ENCODE data around the gene ANKRD55.
"Not testable (repeated sequence)": the region's sequence is repeated elsewhere in the genome, so short reads cannot be mapped to it uniquely, and the experiment has no call there.

The ANKRD55 gene

GRCh38 chr5:56083286-56083854 is 149.8 kb downstream of the ANKRD55 start:
- no peak for DNase-seq (ENCODE audit: low spot score)
- FAIRE-seq = no peak

DNA sequence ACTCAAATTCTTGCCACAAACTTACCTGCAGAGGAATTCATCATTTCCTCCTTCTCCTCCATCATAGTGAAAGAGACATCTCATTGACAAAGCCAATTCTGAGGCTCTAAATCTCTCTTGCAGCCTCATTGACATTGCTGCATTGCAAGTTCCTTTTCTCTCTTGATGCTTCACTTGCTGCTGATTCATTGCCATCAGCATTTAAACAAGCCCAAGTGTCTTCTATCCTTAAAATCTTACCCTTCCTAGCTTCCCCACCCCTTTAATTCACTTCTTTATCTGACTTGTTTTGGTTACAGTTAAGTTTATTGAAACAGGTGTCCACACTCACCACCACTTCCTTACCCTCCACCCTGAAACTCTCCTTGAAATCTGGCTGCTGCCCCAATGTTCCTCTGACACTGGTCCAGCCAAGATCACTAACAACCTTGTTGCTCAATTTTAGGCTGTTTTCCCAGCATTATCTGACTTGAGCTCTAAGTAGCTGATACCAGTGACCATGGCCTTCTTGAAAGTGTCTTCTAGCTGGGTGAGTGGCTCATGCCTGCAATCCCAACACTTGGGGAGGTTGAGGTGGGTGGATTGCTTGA is 152.0 kb downstream of the ANKRD55 start:
- not testable (repeated sequence) for DNase-seq (ENCODE audit: low spot score)
- peak; percentile 35 for FAIRE-seq

DNA sequence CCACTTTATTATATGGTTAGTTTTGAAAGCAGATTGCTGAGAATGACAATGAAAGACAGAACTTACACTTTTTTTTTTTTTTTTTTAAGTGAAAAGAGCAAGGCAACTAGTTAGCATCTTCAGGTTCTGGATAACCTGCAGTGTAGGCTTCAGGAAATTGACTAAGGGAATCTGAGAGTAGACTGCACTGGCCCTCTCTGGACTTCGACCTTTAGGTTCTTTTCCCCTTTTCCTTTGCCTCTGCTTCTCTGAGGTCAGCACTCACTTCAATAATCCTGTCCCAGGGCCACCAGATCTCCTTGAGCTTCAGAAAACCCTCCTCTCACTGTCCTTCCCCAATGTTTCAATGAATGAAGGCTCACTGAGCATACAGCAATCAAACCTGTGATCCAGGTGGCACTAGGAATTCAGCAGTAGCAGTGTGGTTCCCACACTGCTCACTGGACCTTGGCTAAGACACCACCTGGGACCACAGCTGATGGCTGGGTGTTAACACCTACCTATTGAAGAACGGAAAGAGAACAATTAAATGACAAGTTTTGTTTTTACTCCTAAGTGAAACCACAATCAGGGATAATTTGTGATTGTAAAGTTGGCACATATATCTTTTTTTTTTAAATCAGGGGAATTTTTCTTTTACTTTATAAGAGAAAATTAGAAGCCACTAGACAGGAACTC is 152.6 kb downstream of the ANKRD55 start:
- DNase-seq (ENCODE audit: low spot score) (no peak), FAIRE-seq (no peak)

- not testable (repeated sequence) for FAIRE-seq; DNase-seq (ENCODE audit: low spot score)
Observed at GRCh38 chr5:56079157-56079500, 154.0 kb downstream of the ANKRD55 start.

DNA sequence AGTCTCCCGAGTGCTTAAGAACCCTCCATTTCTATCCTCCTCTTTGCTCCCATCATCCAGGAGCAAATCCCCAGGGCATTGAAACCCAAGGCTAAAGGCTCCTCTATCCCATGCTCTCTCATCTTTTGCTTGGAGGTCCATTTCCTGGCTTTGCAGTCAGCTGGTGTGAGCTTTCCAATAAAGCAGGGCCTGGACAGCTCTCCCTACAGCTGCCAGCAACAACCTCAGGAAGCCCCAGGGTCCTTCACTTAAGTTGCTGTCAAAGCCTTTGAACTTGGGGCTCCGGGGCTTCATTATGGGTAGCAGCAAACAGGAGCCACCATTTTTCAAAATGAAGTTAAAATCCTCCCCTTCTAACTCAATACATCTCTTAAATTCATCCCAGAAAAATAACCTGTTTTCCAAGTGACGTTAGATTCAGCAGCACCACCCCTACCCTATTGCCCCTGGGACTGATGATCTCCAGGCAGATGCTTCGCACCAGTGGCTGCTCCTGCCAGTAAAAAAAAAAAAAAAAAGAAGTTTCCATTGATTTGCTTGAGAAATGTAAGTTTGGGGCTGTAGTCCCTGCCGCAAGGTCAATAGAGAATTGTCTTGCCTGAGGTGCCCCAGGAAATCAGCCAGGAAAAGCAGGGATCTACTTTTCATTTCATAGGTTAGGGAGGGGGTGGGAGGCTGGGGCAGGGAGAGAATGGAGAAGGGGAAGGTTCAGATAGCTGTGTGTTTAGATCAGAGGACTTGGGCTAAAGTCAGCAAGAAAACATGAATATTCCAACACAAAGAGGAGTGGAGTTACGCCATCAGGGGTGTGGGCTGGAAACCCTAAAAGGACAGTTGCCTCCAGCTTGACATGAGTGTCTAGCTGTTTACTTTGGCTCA is 154.6 kb downstream of the ANKRD55 start:
- DNase-seq (ENCODE audit: low spot score) (no peak), FAIRE-seq (no peak)

DNA sequence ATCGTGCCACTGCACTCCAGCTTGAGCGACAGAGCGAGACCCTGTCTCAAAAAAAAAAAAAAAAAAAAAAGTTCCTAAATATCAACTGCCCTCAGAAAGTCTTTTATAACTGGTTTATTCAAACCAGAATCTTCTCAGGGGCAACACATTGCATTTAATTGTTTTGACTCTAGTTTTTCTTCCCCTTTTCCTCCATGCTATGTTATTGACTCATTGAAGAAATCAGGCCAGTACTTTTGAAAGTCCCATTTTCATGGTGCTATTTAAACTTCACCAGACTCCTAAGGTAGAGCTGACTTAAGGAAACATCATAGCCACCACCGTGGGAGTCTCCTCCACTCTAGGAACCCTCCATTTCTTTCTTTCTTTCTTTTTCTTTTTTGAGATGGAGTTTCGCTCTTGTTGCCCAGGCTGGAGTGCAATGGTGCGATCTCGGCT is 155.3 kb downstream of the ANKRD55 start:
- FAIRE-seq (no peak), DNase-seq (ENCODE audit: low spot score) (no peak)

- DNase-seq (ENCODE audit: low spot score) = no peak
- no peak for FAIRE-seq
Observed at GRCh38 chr5:56076486-56076885, 156.6 kb downstream of the ANKRD55 start.

- FAIRE-seq (no peak), DNase-seq (ENCODE audit: low spot score) (no peak)
Observed at GRCh38 chr5:56075361-56075760, 157.8 kb downstream of the ANKRD55 start.

DNA sequence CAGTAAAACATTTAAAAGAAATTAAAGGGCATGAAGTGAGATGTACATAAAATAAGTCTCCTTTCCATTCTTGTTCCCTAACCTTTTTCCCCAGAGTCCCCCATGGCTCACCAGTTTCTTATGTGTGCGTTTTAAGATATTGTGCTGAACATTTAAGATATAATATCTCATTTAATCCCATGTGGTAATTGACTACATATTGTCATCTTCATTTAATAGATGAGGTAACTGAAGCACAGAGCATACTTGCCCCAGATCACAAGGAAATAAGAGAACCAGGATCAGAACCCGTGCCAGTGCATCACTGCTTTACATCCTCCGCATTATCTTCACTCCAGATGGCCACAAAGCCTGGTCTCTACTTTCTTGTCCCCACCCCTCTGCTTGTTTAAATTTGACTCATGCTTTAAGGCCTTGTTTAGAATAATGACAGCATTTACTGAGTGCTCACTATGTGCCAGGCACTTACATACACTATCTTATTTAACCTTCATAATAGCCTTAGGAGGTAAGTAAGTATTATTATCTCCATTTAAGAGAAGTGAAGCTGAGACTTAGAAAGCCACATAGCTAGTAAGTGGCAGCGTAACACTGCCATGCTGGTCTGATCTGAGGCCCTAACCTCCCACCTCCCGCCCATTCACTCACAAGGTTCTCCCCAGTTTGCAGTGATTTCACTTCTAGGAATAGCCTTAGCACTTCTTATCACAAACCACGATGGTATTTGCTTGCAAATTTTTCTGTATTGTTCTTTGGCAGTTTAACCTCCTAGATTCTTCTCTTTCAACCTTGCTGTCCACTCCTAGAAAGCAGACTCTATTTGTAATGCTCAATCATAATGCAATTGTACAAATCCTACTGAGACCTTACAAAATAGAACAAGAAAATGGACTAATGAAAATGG is 160.0 kb downstream of the ANKRD55 start:
- FAIRE-seq (no peak), DNase-seq (ENCODE audit: low spot score) (no peak)

- FAIRE-seq = no peak
Observed at GRCh38 chr5:56071470-56071869, 161.7 kb downstream of the ANKRD55 start.

GRCh38 chr5:56070851-56071465 is 162.2 kb downstream of the ANKRD55 start:
- DNase-seq (ENCODE audit: low spot score) (no peak), FAIRE-seq (no peak)

More at GRCh38 chr5:56071470-56071869, 161.7 kb downstream of the ANKRD55 start:
- DNase-seq (ENCODE audit: low spot score) = no peak

DNA sequence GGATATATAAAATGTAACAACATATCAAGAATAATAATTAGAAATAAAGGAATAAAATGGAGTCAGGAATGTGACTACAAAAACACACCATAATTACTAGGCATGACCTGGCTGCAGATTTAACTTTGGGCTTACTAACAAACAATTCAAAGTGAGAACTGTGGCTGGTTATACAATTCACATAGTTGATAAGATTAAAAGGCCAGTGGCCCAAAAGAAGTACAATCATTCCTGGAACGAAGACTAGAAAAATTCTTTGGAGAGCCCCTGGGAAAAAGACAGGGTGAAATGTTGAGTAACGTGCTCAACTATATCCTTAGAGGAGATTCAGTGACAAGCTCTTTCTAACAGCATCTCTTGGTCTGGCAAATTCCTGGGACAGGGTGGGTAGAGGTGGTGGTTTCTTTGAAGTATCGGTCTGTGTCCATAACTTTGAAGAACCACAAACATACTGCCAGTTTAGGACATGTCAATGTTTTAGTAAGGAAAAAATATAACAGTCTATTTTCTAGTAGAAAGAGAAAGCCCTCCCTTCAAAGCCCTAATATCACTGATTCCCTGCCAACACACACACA is 163.4 kb downstream of the ANKRD55 start:
- DNase-seq (ENCODE audit: low spot score) (no peak), FAIRE-seq (no peak)

DNA sequence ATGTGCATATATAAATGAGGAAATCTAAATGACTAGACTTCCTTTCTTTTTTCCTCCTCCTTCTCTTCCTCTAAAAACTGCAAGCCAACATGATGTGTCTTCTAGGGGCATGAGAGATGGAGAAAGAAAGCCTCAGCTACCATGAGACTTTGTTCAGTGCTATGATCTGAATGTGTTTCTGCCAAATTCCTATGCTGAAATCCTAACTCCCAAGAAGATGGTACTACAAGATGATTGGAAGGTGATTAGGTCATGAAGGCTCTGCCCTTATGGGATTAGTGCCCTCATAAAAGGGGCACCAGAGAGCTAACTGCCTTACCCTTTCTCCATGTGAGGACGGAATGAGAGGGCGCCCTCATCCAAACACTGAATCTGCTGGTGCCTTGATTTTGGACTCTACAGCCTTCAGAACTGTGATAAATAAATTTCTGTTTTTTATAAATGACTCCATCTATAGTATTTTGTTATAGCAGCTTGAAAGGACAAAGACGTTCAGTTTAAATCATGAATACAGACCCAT is 166.1 kb downstream of the ANKRD55 start:
- DNase-seq (ENCODE audit: low spot score) (no peak), FAIRE-seq (no peak)

- no peak for DNase-seq (ENCODE audit: low spot score)
- FAIRE-seq = no peak
Observed at GRCh38 chr5:56064984-56065383, 168.1 kb downstream of the ANKRD55 start.

- FAIRE-seq (no peak), DNase-seq (ENCODE audit: low spot score) (no peak)
Observed at GRCh38 chr5:56060276-56061110, 172.6 kb downstream of the ANKRD55 start.

DNA sequence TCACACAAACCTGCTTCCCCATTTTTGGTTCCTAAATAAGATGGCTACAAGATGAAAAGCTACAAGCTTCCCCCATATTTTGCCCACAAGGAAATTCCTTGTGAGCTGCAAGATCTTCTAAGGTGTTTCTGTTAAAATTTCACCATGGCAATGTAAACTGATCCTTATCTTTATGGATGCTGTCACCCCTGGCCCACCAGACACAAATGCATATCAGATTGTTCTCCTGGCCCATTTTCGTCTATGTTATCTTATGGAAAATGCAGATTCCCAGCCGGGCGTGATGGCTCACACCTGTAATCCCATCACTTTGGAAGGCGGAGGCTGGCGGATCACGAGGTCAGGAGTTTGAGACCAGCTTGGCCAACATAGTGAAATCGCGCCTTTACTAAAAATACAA is 173.3 kb downstream of the ANKRD55 start:
- no peak for FAIRE-seq
- no peak for DNase-seq (ENCODE audit: low spot score)

GRCh38 chr5:56056875-56057274 is 176.3 kb downstream of the ANKRD55 start:
- no peak for FAIRE-seq
- no peak for DNase-seq (ENCODE audit: low spot score)

- no peak for DNase-seq (ENCODE audit: low spot score)
- no peak for FAIRE-seq
Observed at GRCh38 chr5:56055859-56056258, 177.3 kb downstream of the ANKRD55 start.

DNA sequence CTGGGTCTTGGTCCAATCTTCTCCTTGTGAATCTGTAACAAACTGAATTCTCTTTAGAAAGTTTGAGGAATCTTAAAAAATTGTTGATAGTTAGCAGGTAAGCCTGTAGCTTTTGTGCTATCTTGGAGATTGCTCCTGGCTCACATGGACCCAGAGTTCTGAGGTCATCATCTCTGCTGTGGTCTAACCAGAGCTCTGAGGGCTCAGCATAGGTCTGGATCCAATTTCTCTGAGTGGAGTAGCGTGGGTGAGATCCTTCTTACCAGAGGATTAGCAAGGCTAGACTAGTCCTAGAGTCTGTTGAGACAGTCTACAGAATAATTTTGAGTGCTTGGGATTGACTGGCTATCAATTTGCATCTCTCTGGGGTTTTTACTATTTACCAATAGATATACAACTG is 177.8 kb downstream of the ANKRD55 start:
- DNase-seq (ENCODE audit: low spot score) (no peak), FAIRE-seq (no peak)

All from urothelium cell line (cell line).